Measurements from ENCODE around the gene ASIC4. TPM values are rescaled to one million over a fixed set of nuclear protein-coding genes. Genes with fewer than 3 reads are reported as not detected.

The ASIC4 gene
- total and polyA plus RNA-seq, 2 of the 13 experiments (the other 11 are each of a cell fraction or from before 2014, with no cell fraction given) = 0.03 TPM; not detected in 1

DNA sequence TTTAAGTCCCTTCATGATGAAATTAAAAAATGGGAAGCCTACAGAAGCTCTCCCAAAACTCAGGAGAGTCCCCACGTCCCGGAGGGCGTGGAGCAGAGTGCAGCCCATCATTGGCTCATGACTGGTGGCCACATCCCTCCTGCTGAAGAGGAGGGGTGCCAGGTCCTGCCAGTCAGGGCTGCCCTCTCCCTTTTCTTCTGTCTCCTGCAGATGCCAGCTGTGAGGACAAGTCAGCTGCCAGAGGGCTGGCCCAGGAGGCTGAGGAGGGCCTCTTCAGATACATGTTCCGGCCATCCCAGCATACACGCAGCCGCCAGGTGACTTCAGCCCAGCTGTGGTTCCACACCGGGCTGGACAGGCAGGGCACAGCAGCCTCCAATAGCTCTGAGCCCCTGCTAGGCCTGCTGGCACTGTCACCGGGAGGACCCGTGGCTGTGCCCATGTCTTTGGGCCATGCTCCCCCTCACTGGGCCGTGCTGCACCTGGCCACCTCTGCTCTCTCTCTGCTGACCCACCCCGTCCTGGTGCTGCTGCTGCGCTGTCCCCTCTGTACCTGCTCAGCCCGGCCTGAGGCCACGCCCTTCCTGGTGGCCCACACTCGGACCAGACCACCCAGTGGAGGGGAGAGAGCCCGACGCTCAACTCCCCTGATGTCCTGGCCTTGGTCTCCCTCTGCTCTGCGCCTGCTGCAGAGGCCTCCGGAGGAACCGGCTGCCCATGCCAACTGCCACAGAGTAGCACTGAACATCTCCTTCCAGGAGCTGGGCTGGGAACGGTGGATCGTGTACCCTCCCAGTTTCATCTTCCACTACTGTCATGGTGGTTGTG is 60.4 kb downstream of the ASIC4 start:
- WGBS (ENCODE audit: low lambda C conversion rate) = 98% methylated on average over 18 of the region's 22 CpGs
- in situ Hi-C loops (cut with HindIII; ENCODE audit: extremely low pct_ligation_motif_present, low pct_unique_long_range_greater_than_20kb) = no loop called here
- FAIRE-seq = no peak
- Histone ChIP-seq H3K27me3 (ENCODE audit: control insufficient read depth in 1 of 2, insufficient read depth in 2 of 2, low read length in 2 of 2) (no peaks in the 10 kb centered on the region), H3K79me2 (ENCODE audit: insufficient read depth, low read length) (peaks cover 13% of the 10 kb centered on the region), H3K36me3 (replicated peaks in 1 of 2; ENCODE audit: control insufficient read depth in 1 of 2, insufficient read depth in 2 of 2, low read length in 2 of 2) (peaks cover 0 to 3% of the 10 kb centered on the region in 2 experiments; a peak in 2 of 5 replicates), H3K27ac (ENCODE audit: extremely low read length, insufficient read depth, low read length) (peak overlapping the region; percentile 86), H2AFZ (ENCODE audit: low read length) (no peak overlapping the region), H3K9ac (ENCODE audit: insufficient read depth, low read depth, low read length) (0 out of 2 replicates have a peak overlapping the region, but pooled peaks have one; percentile 65), H3K4me3 (replicated peaks in 1 of 3; ENCODE audit: insufficient read depth in 1 of 3, low read depth in 2 of 3, low read length in 3 of 3) (no peak overlapping the region; a peak in 1 of 6 replicates), H3K9me3 (ENCODE audit: low read length) (no peaks in the 10 kb centered on the region), H4K20me1 (ENCODE audit: insufficient read depth, low read length) (no peaks in the 10 kb centered on the region), H3K4me2 (ENCODE audit: low read depth, low read length) (no peak overlapping the region), H3K4me1 (ENCODE audit: insufficient read depth, low read length) (peaks cover 87% of the 10 kb centered on the region)
- no peak for DNase-seq (ENCODE audit: low spot score)
- intact Hi-C loops (cut with micrococcal nuclease; ENCODE audit: unreplicated experiment) = loop anchor here (5.0 kb wide), 1 partner anchor 53 kb away; the partner anchor contains the start of gene SLC4A3
- ChIA-PET CTCF (ENCODE audit: low intra/inter-chr PET ratio, low total read pairs) (no interaction called here), POLR2A (interaction anchor here (1.3 to 5.5 kb wide), 3 partner anchors 12 to 76 kb away, joined by 3 to 82 read pairs (median 17); partner anchors contain the start of genes GMPPA and STK11IP)
- no TSS peak for BruUV-seq (replicated peaks)
- ATAC-seq = no peak
- TF ChIP-seq, protein P1, sequence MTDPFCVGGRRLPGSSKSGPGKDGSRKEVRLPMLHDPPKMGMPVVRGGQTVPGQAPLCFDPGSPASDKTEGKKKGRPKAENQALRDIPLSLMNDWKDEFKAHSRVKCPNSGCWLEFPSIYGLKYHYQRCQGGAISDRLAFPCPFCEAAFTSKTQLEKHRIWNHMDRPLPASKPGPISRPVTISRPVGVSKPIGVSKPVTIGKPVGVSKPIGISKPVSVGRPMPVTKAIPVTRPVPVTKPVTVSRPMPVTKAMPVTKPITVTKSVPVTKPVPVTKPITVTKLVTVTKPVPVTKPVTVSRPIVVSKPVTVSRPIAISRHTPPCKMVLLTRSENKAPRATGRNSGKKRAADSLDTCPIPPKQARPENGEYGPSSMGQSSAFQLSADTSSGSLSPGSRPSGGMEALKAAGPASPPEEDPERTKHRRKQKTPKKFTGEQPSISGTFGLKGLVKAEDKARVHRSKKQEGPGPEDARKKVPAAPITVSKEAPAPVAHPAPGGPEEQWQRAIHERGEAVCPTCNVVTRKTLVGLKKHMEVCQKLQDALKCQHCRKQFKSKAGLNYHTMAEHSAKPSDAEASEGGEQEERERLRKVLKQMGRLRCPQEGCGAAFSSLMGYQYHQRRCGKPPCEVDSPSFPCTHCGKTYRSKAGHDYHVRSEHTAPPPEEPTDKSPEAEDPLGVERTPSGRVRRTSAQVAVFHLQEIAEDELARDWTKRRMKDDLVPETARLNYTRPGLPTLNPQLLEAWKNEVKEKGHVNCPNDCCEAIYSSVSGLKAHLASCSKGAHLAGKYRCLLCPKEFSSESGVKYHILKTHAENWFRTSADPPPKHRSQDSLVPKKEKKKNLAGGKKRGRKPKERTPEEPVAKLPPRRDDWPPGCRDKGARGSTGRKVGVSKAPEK (CRISPR knock-in tag; IDR thresholded peaks at IDR 0.05; ENCODE audit: borderline replicate concordance) = 0 out of 2 replicates have a peak, but pooled peaks have one; percentile 38
- TF ChIP-seq SAFB2 (CRISPR knock-in tag; IDR thresholded peaks at IDR 0.05; ENCODE audit: borderline replicate concordance, low read depth) = 0 out of 2 replicates have a peak, but pooled peaks have one; percentile 15
- 0 out of 2 replicates have a peak, but pooled peaks have one; percentile 30 for TF ChIP-seq ZNF468 (CRISPR knock-in tag; IDR thresholded peaks at IDR 0.05)
- no peak for TF ChIP-seq ZSCAN25 (CRISPR knock-in tag; IDR thresholded peaks at IDR 0.05)
- TF ChIP-seq, protein P2, sequence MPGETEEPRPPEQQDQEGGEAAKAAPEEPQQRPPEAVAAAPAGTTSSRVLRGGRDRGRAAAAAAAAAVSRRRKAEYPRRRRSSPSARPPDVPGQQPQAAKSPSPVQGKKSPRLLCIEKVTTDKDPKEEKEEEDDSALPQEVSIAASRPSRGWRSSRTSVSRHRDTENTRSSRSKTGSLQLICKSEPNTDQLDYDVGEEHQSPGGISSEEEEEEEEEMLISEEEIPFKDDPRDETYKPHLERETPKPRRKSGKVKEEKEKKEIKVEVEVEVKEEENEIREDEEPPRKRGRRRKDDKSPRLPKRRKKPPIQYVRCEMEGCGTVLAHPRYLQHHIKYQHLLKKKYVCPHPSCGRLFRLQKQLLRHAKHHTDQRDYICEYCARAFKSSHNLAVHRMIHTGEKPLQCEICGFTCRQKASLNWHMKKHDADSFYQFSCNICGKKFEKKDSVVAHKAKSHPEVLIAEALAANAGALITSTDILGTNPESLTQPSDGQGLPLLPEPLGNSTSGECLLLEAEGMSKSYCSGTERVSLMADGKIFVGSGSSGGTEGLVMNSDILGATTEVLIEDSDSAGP (CRISPR knock-in tag; IDR thresholded peaks at IDR 0.05; ENCODE audit: borderline replicate concordance) = 0 out of 2 replicates have a peak, but pooled peaks have one; percentile 5
- no peak for TF ChIP-seq PCBP1 (IDR thresholded peaks at IDR 0.05; ENCODE audit: borderline replicate concordance, low read depth, low read length)
- TF ChIP-seq HNRNPL (IDR thresholded peaks at IDR 0.05; ENCODE audit: low read depth, low read length) = 0 out of 2 replicates have a peak, but pooled peaks have one; percentile 40
- peak; percentile 29; the same call in 1 of the 2 replicates for TF ChIP-seq MTA1 (CRISPR knock-in tag; IDR thresholded peaks at IDR 0.05; ENCODE audit: borderline replicate concordance)
- no peak for TF ChIP-seq ZMYM2 (CRISPR knock-in tag; IDR thresholded peaks at IDR 0.05)
- TF ChIP-seq, protein P3, sequence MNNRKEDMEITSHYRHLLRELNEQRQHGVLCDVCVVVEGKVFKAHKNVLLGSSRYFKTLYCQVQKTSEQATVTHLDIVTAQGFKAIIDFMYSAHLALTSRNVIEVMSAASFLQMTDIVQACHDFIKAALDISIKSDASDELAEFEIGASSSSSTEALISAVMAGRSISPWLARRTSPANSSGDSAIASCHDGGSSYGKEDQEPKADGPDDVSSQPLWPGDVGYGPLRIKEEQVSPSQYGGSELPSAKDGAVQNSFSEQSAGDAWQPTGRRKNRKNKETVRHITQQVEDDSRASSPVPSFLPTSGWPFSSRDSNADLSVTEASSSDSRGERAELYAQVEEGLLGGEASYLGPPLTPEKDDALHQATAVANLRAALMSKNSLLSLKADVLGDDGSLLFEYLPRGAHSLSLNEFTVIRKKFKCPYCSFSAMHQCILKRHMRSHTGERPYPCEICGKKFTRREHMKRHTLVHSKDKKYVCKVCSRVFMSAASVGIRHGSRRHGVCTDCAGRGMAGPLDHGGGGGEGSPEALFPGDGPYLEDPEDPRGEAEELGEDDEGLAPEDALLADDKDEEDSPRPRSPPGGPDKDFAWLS (CRISPR knock-in tag; IDR thresholded peaks at IDR 0.05; ENCODE audit: borderline replicate concordance) = no peak
- TF ChIP-seq AGO2 (optimal IDR thresholded peaks at IDR 0.05; ENCODE audit: low read depth, low read length) = peak; percentile 52
- TF ChIP-seq RBFOX2 (IDR thresholded peaks at IDR 0.05; ENCODE audit: low read depth, low read length) = 0 out of 2 replicates have a peak, but pooled peaks have one; percentile 19
- TF ChIP-seq, protein P4, sequence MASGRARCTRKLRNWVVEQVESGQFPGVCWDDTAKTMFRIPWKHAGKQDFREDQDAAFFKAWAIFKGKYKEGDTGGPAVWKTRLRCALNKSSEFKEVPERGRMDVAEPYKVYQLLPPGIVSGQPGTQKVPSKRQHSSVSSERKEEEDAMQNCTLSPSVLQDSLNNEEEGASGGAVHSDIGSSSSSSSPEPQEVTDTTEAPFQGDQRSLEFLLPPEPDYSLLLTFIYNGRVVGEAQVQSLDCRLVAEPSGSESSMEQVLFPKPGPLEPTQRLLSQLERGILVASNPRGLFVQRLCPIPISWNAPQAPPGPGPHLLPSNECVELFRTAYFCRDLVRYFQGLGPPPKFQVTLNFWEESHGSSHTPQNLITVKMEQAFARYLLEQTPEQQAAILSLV (CRISPR knock-in tag; IDR thresholded peaks at IDR 0.05; ENCODE audit: borderline replicate concordance) = peak; percentile 38; the same call in 1 of the 2 replicates
- TF ChIP-seq SUZ12 (IDR thresholded peaks at IDR 0.05; ENCODE audit: low read depth, low read length) = no peak

Measured in HepG2 (cell line).